LoVo (cell line): ENCODE data around the gene USP20.
A peak's percentile ranks its signal among the peaks of the same experiment; 100 is the strongest.
"Not testable (repeated sequence)": the region's sequence is repeated elsewhere in the genome, so short reads cannot be mapped to it uniquely, and the experiment has no call there.

Experiments
- DNase-seq: peaks from one replicate; pipeline ENCODE4 v3.0.0-alpha.2; 2016; ENCODE audit warnings: low spot score

USP20 gene

GRCh38 chr9:129835128-129835859 lies at the start of gene USP20, which contains the start of gene C9orf78:
Gene USP20 (plus strand): TSS chr9:129835458. CDS start chr9:129852556, 17,098 bp downstream.
Gene C9orf78 (minus strand): TSS chr9:129835275. CDS start chr9:129835221, 54 bp downstream.
- peak; percentile 99 for DNase-seq

- no peak for DNase-seq
Measured at GRCh38 chr9:129785866-129786265, 49.4 kb upstream of the USP20 start.

- no peak for DNase-seq
Measured at GRCh38 chr9:129786481-129786880, 48.8 kb upstream of the USP20 start.

GRCh38 chr9:129794549-129794948 lies 40.7 kb upstream of the USP20 start:
- no peak for DNase-seq

- DNase-seq = not testable (repeated sequence)
Measured at GRCh38 chr9:129796029-129796428, 39.2 kb upstream of the USP20 start.

- DNase-seq = no peak
Measured at GRCh38 chr9:129798973-129799372, 36.3 kb upstream of the USP20 start.

- no peak for DNase-seq
Measured at GRCh38 chr9:129801504-129801903, 33.8 kb upstream of the USP20 start.

- DNase-seq = peak; percentile 94
Measured at GRCh38 chr9:129802833-129803675, 32.2 kb upstream of the USP20 start, which contains the start of gene TOR1B. Gene TOR1B (plus strand): TSS chr9:129803184. CDS start chr9:129803213, 29 bp downstream.

- peak; percentile 31 for DNase-seq
Measured at GRCh38 chr9:129803676-129804060, 31.6 kb upstream of the USP20 start.

GRCh38 chr9:129806061-129806460 lies 29.2 kb upstream of the USP20 start:
- no peak for DNase-seq

- no peak for DNase-seq
Measured at GRCh38 chr9:129809346-129809745, 25.9 kb upstream of the USP20 start.

- DNase-seq = no peak
Measured at GRCh38 chr9:129810116-129810515, 25.1 kb upstream of the USP20 start.

GRCh38 chr9:129810788-129811187 lies 24.5 kb upstream of the USP20 start:
- DNase-seq = peak; percentile 27

GRCh38 chr9:129811967-129812363 lies 23.3 kb upstream of the USP20 start:
- DNase-seq = no peak

GRCh38 chr9:129812385-129812784 lies 22.9 kb upstream of the USP20 start:
- no peak for DNase-seq

GRCh38 chr9:129813661-129814060 lies 21.6 kb upstream of the USP20 start:
- no peak for DNase-seq

- no peak for DNase-seq
Measured at GRCh38 chr9:129814432-129815223, 20.6 kb upstream of the USP20 start.

GRCh38 chr9:129815278-129815677 lies 20.0 kb upstream of the USP20 start:
- no peak for DNase-seq

- DNase-seq = no peak
Measured at GRCh38 chr9:129816501-129817435, 18.5 kb upstream of the USP20 start.

GRCh38 chr9:129822898-129823541 lies 12.2 kb upstream of the USP20 start:
- DNase-seq = no peak

GRCh38 chr9:129823542-129823934 lies 11.7 kb upstream of the USP20 start:
- no peak for DNase-seq
